Stomach (tissue), 9 donors: ENCODE results near the gene CHGA. TPM values are rescaled to one million over a fixed set of nuclear protein-coding genes. Genes with fewer than 3 reads are reported as not detected.
A peak's percentile ranks its signal among the peaks of the same experiment; 100 is the strongest.

Experiments used
- DNase-seq, 2 donors: peaks; one replicate each; pipeline versions ENCODE4 v3.0.0 to v3.0.0-alpha.2; 2013 to 2019
- H3K27ac ChIP-seq, 5 donors: fragments of 200-600 bp in 4 of 5; sonication (generic) in 4 of 5; one replicate each; pipeline ENCODE4 v1.5.1; 2013 to 2019; ENCODE audit warnings: mild to moderate bottlenecking in 1 of 5, moderate library complexity in 1 of 5
- H3K27me3 ChIP-seq, 3 donors: fragments of 200-600 bp; sonication (generic); one replicate each; pipeline ENCODE4 v1.5.1; 2017 to 2019; ENCODE audit warnings: mixed run types in 1 of 3
- H3K36me3 ChIP-seq, 4 donors: fragments of 200-600 bp; sonication (generic); 1 replicate in 3 of 4; 2 replicates in 1 of 4; pipeline ENCODE4 v1.5.1; 2016 to 2019
- H3K4me1 ChIP-seq, 4 donors: fragments of 200-600 bp; sonication (generic); one replicate each; pipeline ENCODE4 v1.5.1; 2016 to 2019
- H3K4me3 ChIP-seq, 4 donors: fragments of 200-600 bp; sonication (generic) in 3 of 4; one replicate each; pipeline ENCODE4 v1.5.1; 2016 to 2019; ENCODE audit warnings: mild to moderate bottlenecking in 1 of 4
- H3K9me3 ChIP-seq, 4 donors: fragments of 200-600 bp; sonication (generic); one replicate each; pipeline ENCODE4 v1.5.1; 2016 to 2019
- CTCF ChIP-seq, 7 experiments: fragments of 450-650 bp in 4 of 7; fragments of 200-600 bp in 3 of 7; sonication (generic) in 3 of 7; IDR thresholded peaks; one replicate each; pipeline ENCODE4 v1.5.1; 2016 to 2019; ENCODE audit warnings: antibody characterized with exemption in 7 of 7, control low read depth in 2 of 7, mild to moderate bottlenecking in 1 of 7
- EP300 ChIP-seq: sonication (generic); formaldehyde crosslinking; IDR thresholded peaks from one replicate; pipeline ENCODE4 v1.6.1; 2017; ENCODE audit warnings: antibody characterized with exemption
- POLR2A ChIP-seq, 4 donors: fragments of 450-650 bp; IDR thresholded peaks; one replicate each; pipeline ENCODE4 v1.6.1; 2016; ENCODE audit warnings: antibody characterized with exemption in 4 of 4, control low read depth in 2 of 4, mild to moderate bottlenecking in 1 of 4, moderate library complexity in 1 of 4
- POLR2AphosphoS5 ChIP-seq, 3 donors: sonication (generic); formaldehyde crosslinking; IDR thresholded peaks; one replicate each; pipeline ENCODE4 v1.6.1; 2016; ENCODE audit warnings: antibody characterized with exemption in 3 of 3
- WGBS, 5 donors: extraction: QIAGEN DNeasy Blood & Tissue Kit in 3 of 5; methylation state at CpG; one replicate each; pipeline versions ENCODE4 v1.1.5 to v1.1.7; 2013 to 2018; 5-methylcytosine and 5-hydroxymethylcytosine counted together
- intact Hi-C: fragments of 100-400 bp; cut with DNase I; formaldehyde crosslinking; loops from one replicate; pipeline ENCODE4 v1.15.1; 2023; ENCODE audit warnings: low total_unique reads
- polyA plus RNA-seq, 3 donors: library from polyadenylated mRNA; stranded (reverse); fragments of 200-250 nt; gene quantifications; one replicate each; pipeline ENCODE4 v1.2.3, GENCODE V29; 2013
- total RNA-seq, 5 donors: library from RNA; depleted of rRNA; stranded (reverse); fragments of >200 nt; gene quantifications; one replicate each; pipeline versions ENCODE4 v1.1.0 to v1.2.3, GENCODE V29; 2014 to 2016
- donor health status: healthy with polysubstance abuse.
- donor health status: Bipolar disorder and iron deficiency.
- donor health status: healthy.

The CHGA gene
- total and polyA plus RNA-seq, 8 donors, result 2.3 to 455 (median 132) TPM

- H3K36me3 ChIP-seq, result no peaks in the 10 kb centered on the region
- no peak for TF ChIP-seq POLR2A (IDR thresholded peaks at IDR 0.05)
- no peak for TF ChIP-seq POLR2AphosphoS5 (IDR thresholded peaks at IDR 0.05)
- no peak for TF ChIP-seq CTCF (IDR thresholded peaks at IDR 0.05)
- TF ChIP-seq EP300, result no peak
Observed at GRCh38 chr14:92885279-92886061, 37.5 kb upstream of the CHGA start.

GRCh38 chr14:92886337-92886736, 36.6 kb upstream of the CHGA start:
- 25 to 38% (median 27%) methylated on average over 11 of the region's 11 CpGs for WGBS, 5 donors
- H3K4me3 ChIP-seq, result no peak overlapping the region
- H3K27ac ChIP-seq, result no peak overlapping the region
- intact Hi-C loops, result no loop called here
- no peaks in the 10 kb centered on the region for H3K9me3 ChIP-seq
- DNase-seq, result peak in 1 of 2 donors; percentile 56
- peaks cover 0 to 43% (median 3%) of the 10 kb centered on the region in 3 donors for H3K27me3 ChIP-seq
- no peaks in the 10 kb centered on the region for H3K36me3 ChIP-seq
- H3K4me1 ChIP-seq, result no peaks in the 10 kb centered on the region
- TF ChIP-seq POLR2A (IDR thresholded peaks at IDR 0.05) (no peak), POLR2AphosphoS5 (IDR thresholded peaks at IDR 0.05) (no peak), EP300 (no peak), CTCF (IDR thresholded peaks at IDR 0.05) (no peak)

More at GRCh38 chr14:92885279-92886061, 37.5 kb upstream of the CHGA start:
- H3K4me1 ChIP-seq, result no peaks in the 10 kb centered on the region
- no peak overlapping the region for H3K4me3 ChIP-seq
- H3K9me3 ChIP-seq, result no peaks in the 10 kb centered on the region
- intact Hi-C loops, result no loop called here
- no peak overlapping the region for H3K27ac ChIP-seq
- 62 to 72% (median 68%) methylated on average over 8 of the region's 8 CpGs for WGBS, 5 donors
- no peak for DNase-seq
- peaks cover 0 to 52% (median 4%) of the 10 kb centered on the region in 3 donors for H3K27me3 ChIP-seq

GRCh38 chr14:92887157-92887556, 35.8 kb upstream of the CHGA start:
- no peaks in the 10 kb centered on the region for H3K4me1 ChIP-seq
- H3K9me3 ChIP-seq, result peaks cover 0 to 6% (median 2%) of the 10 kb centered on the region in 4 donors
- intact Hi-C loops, result no loop called here
- DNase-seq, result no peak
- no peaks in the 10 kb centered on the region for H3K36me3 ChIP-seq
- TF ChIP-seq CTCF (IDR thresholded peaks at IDR 0.05) (no peak), POLR2AphosphoS5 (IDR thresholded peaks at IDR 0.05) (no peak), POLR2A (IDR thresholded peaks at IDR 0.05) (no peak), EP300 (no peak)
- H3K4me3 ChIP-seq, result no peak overlapping the region
- H3K27me3 ChIP-seq, result peaks cover 0 to 43% (median 0%) of the 10 kb centered on the region in 3 donors
- 80 to 91% (median 84%) methylated on average over 1 of the region's 1 CpG for WGBS, 5 donors
- H3K27ac ChIP-seq, result no peak overlapping the region

GRCh38 chr14:92888896-92889295, 34.1 kb upstream of the CHGA start:
- no peak for DNase-seq
- no peak overlapping the region for H3K4me3 ChIP-seq

More at GRCh38 chr14:92888896-92889295, 34.1 kb upstream of the CHGA start:
- Histone ChIP-seq H3K27ac (no peak overlapping the region), H3K4me1 (no peaks in the 10 kb centered on the region), H3K27me3 (peaks cover 0 to 35% (median 0%) of the 10 kb centered on the region in 3 donors), H3K9me3 (peaks cover 0 to 24% (median 16%) of the 10 kb centered on the region in 4 donors), H3K36me3 (no peaks in the 10 kb centered on the region)
- no peak for TF ChIP-seq CTCF (IDR thresholded peaks at IDR 0.05)
- no peak for TF ChIP-seq EP300
- no peak for TF ChIP-seq POLR2A (IDR thresholded peaks at IDR 0.05)
- no peak for TF ChIP-seq POLR2AphosphoS5 (IDR thresholded peaks at IDR 0.05)
- intact Hi-C loops, result no loop called here
